GM23338 (cell line): ENCODE results near the gene BCL2L2. TPM values are rescaled to one million over a fixed set of nuclear protein-coding genes. Genes with fewer than 3 reads are reported as not detected.

Experiments used
- ATAC-seq: fragments of 200-7000 bp; cut with Tn5 transposase; 3 replicates; pipeline ENCODE4 v1.9.1; 2020
- DNase-seq: peaks from one replicate; pipeline ENCODE4 v3.0.0-alpha.2; 2015; ENCODE audit warnings: low spot score
- H2AFZ ChIP-seq: fragments of 200-600 bp; sonication (generic); 2 replicates; pipeline ENCODE4 v1.8.0; 2016; ENCODE audit warnings: antibody characterized with exemption, mild to moderate bottlenecking, moderate library complexity
- H3F3A ChIP-seq: fragments of 200-600 bp; sonication (generic); replicated peaks from 2 replicates; pipeline ENCODE4 v1.8.0; 2017; ENCODE audit warnings: antibody characterized with exemption, mixed run types, low read depth
- H3K27ac ChIP-seq: fragments of 200-600 bp; sonication (generic); 2 replicates; pipeline ENCODE4 v1.6.1; 2016; ENCODE audit warnings: low read depth
- H3K27me3 ChIP-seq: fragments of 200-600 bp; sonication (generic); 2 replicates; pipeline ENCODE4 v1.8.0; 2016; ENCODE audit warnings: mild to moderate bottlenecking, mixed run types, moderate library complexity; ENCODE audit not compliant: insufficient read depth
- H3K36me3 ChIP-seq: fragments of 200-600 bp; sonication (generic); 2 replicates; pipeline ENCODE4 v1.8.0; 2016; ENCODE audit warnings: mild to moderate bottlenecking; ENCODE audit not compliant: insufficient read depth
- H3K4me1 ChIP-seq: fragments of 200-600 bp; sonication (generic); 2 replicates; pipeline ENCODE4 v1.8.0; 2016; ENCODE audit warnings: mild to moderate bottlenecking, moderate library complexity; ENCODE audit not compliant: insufficient read depth
- H3K4me2 ChIP-seq: fragments of 200-600 bp; sonication (generic); 2 replicates; pipeline ENCODE4 v1.7.1; 2017; ENCODE audit warnings: mixed run types
- H3K4me3 ChIP-seq: fragments of 200-600 bp; sonication (generic); 2 replicates; pipeline ENCODE4 v1.6.1; 2016; ENCODE audit warnings: mixed run types
- H3K79me2 ChIP-seq: fragments of 200-600 bp; sonication (generic); replicated peaks from 2 replicates; pipeline ENCODE4 v1.8.0; 2017; ENCODE audit warnings: mild to moderate bottlenecking; ENCODE audit not compliant: insufficient read depth
- H3K9me2 ChIP-seq: fragments of 200-600 bp; sonication (generic); 2 replicates; pipeline ENCODE4 v1.8.0; 2017; ENCODE audit not compliant: insufficient read depth
- H4K20me1 ChIP-seq: fragments of 200-600 bp; sonication (generic); replicated peaks from 2 replicates; pipeline ENCODE4 v1.8.0; 2017; ENCODE audit warnings: mild to moderate bottlenecking; ENCODE audit not compliant: insufficient read depth
- H3K27ac Mint-ChIP-seq: 2 replicates; pipeline ENCODE4 v1.8.0; 2020; ENCODE audit warnings: inconsistent platforms, mild to moderate bottlenecking, moderate library complexity, mixed read lengths
- H3K27me3 Mint-ChIP-seq: 3 replicates; pipeline ENCODE4 v1.8.0; 2022; ENCODE audit warnings: low read depth, mild to moderate bottlenecking, moderate library complexity, mixed read lengths, inconsistent platforms; ENCODE audit not compliant: insufficient read depth, poor library complexity
- H3K36me3 Mint-ChIP-seq: 3 replicates; pipeline ENCODE4 v1.8.0; 2021; ENCODE audit warnings: low read depth, mild to moderate bottlenecking, inconsistent platforms, moderate library complexity, mixed read lengths
- H3K4me1 Mint-ChIP-seq: 3 replicates; pipeline ENCODE4 v1.8.0; 2020; ENCODE audit warnings: mild to moderate bottlenecking, inconsistent platforms, mixed read lengths
- H3K4me3 Mint-ChIP-seq: 3 replicates; pipeline ENCODE4 v1.8.0; 2021; ENCODE audit warnings: moderate library complexity, mild to moderate bottlenecking, inconsistent platforms, mixed read lengths
- H3K9me3 Mint-ChIP-seq: 3 replicates; pipeline ENCODE4 v1.8.0; 2020; ENCODE audit warnings: moderate library complexity, mild to moderate bottlenecking, inconsistent platforms, mixed read lengths
- CREB1 ChIP-seq: fragments of 250-450 bp; sonication (Bioruptor Pico); IDR thresholded peaks from 2 replicates; pipeline ENCODE4 v1.5.0; 2020; ENCODE audit warnings: low read depth, mild to moderate bottlenecking, moderate library complexity
- EZH2phosphoT487 ChIP-seq: fragments of 200-600 bp; sonication (generic); IDR thresholded peaks from one replicate; pipeline ENCODE4 v1.8.1; 2018; ENCODE audit warnings: antibody characterized with exemption; ENCODE audit not compliant: unreplicated experiment
- JUNB ChIP-seq: IDR thresholded peaks from one replicate; pipeline ENCODE4 v1.6.1; 2016; ENCODE audit warnings: antibody characterized with exemption; ENCODE audit not compliant: unreplicated experiment
- ZNF114 ChIP-seq: fragments of 250-450 bp; sonication (Bioruptor Pico); IDR thresholded peaks from 2 replicates; pipeline ENCODE4 v1.5.0; 2020; ENCODE audit warnings: mild to moderate bottlenecking, moderate library complexity
- ZNF331 ChIP-seq: fragments of 250-450 bp; sonication (Bioruptor Pico); IDR thresholded peaks from 2 replicates; pipeline ENCODE4 v1.5.0; 2020; ENCODE audit warnings: low read depth, mild to moderate bottlenecking, moderate library complexity
- polyA plus RNA-seq: library from polyadenylated mRNA; unstranded; fragments of >200 nt; fragmentation: Nextera tagmentation; extraction: Ambion mirVana; gene quantifications from 2 replicates; pipeline ENCODE4 v1.2.1, GENCODE V29; 2016
- total RNA-seq: library from RNA; depleted of rRNA; stranded (reverse); fragments of >200 nt; shearing (Covaris generic); gene quantifications from 2 replicates; pipeline ENCODE4 v1.2.3, GENCODE V29; 2014
- TF ChIP-seq, protein P1 (sequence below): fragments of 250-450 bp; sonication (Bioruptor Pico); IDR thresholded peaks from 2 replicates; pipeline ENCODE4 v1.5.0; 2020; ENCODE audit warnings: mild to moderate bottlenecking, moderate library complexity
- TF ChIP-seq, protein P2 (sequence below): IDR thresholded peaks from 2 replicates; pipeline ENCODE4 v1.6.1; 2016; ENCODE audit warnings: antibody characterized with exemption

BCL2L2 gene
- total and polyA plus RNA-seq, 2 experiments from 2014 or later = 3.5 to 12.3 TPM

DNA sequence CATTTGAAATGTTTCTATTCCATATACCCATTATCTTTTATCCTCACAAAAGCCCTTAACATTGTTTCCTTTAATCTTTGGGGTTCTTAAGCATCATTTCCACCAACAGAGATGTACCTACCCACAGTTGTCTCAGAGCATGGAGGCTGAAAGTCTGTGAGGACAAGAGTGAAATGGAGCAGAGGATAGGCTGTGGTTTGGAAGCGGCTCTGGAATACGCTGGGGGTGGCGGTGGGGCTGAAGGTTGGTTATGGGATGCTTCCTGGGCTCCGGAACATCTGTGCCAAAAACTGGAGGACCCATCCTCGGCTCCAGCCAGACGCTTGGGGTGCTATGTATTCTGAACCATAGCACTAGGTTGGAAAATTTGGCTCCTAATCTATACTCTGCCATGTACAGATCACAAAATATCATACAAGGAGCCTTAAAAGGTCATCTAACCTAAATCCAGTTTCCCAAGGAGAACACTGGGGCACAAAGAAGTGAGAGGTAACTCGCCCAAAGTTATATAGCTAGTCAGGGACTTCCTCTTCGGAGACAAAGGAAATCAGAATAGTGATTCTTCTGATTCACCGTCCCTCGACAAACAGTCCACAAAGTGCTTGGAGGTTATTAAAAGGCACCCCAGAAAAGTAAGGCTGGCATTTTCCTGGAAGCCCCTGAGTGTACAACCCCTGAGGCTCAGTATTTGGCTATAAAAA, 6.5 kb upstream of the BCL2L2 start (continued):
- TF ChIP-seq, protein P1, sequence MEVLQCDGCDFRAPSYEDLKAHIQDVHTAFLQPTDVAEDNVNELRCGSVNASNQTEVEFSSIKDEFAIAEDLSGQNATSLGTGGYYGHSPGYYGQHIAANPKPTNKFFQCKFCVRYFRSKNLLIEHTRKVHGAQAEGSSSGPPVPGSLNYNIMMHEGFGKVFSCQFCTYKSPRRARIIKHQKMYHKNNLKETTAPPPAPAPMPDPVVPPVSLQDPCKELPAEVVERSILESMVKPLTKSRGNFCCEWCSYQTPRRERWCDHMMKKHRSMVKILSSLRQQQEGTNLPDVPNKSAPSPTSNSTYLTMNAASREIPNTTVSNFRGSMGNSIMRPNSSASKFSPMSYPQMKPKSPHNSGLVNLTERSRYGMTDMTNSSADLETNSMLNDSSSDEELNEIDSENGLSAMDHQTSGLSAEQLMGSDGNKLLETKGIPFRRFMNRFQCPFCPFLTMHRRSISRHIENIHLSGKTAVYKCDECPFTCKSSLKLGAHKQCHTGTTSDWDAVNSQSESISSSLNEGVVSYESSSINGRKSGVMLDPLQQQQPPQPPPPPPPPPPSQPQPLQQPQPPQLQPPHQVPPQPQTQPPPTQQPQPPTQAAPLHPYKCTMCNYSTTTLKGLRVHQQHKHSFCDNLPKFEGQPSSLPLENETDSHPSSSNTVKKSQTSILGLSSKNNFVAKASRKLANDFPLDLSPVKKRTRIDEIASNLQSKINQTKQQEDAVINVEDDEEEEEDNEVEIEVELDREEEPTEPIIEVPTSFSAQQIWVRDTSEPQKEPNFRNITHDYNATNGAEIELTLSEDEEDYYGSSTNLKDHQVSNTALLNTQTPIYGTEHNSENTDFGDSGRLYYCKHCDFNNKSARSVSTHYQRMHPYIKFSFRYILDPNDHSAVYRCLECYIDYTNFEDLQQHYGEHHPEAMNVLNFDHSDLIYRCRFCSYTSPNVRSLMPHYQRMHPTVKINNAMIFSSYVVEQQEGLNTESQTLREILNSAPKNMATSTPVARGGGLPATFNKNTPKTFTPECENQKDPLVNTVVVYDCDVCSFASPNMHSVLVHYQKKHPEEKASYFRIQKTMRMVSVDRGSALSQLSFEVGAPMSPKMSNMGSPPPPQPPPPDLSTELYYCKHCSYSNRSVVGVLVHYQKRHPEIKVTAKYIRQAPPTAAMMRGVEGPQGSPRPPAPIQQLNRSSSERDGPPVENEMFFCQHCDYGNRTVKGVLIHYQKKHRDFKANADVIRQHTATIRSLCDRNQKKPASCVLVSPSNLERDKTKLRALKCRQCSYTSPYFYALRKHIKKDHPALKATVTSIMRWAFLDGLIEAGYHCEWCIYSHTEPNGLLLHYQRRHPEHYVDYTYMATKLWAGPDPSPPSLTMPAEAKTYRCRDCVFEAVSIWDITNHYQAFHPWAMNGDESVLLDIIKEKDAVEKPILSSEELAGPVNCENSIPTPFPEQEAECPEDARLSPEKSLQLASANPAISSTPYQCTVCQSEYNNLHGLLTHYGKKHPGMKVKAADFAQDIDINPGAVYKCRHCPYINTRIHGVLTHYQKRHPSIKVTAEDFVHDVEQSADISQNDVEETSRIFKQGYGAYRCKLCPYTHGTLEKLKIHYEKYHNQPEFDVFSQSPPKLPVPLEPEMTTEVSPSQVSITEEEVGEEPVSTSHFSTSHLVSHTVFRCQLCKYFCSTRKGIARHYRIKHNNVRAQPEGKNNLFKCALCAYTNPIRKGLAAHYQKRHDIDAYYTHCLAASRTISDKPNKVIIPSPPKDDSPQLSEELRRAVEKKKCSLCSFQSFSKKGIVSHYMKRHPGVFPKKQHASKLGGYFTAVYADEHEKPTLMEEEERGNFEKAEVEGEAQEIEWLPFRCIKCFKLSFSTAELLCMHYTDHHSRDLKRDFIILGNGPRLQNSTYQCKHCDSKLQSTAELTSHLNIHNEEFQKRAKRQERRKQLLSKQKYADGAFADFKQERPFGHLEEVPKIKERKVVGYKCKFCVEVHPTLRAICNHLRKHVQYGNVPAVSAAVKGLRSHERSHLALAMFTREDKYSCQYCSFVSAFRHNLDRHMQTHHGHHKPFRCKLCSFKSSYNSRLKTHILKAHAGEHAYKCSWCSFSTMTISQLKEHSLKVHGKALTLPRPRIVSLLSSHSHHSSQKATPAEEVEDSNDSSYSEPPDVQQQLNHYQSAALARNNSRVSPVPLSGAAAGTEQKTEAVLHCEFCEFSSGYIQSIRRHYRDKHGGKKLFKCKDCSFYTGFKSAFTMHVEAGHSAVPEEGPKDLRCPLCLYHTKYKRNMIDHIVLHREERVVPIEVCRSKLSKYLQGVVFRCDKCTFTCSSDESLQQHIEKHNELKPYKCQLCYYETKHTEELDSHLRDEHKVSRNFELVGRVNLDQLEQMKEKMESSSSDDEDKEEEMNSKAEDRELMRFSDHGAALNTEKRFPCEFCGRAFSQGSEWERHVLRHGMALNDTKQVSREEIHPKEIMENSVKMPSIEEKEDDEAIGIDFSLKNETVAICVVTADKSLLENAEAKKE (CRISPR knock-in tag) = no peak
- TF ChIP-seq ZNF331 (CRISPR knock-in tag) = no peak
- no peak for TF ChIP-seq JUNB
- TF ChIP-seq EZH2phosphoT487 = no peak
- TF ChIP-seq, protein P2, sequence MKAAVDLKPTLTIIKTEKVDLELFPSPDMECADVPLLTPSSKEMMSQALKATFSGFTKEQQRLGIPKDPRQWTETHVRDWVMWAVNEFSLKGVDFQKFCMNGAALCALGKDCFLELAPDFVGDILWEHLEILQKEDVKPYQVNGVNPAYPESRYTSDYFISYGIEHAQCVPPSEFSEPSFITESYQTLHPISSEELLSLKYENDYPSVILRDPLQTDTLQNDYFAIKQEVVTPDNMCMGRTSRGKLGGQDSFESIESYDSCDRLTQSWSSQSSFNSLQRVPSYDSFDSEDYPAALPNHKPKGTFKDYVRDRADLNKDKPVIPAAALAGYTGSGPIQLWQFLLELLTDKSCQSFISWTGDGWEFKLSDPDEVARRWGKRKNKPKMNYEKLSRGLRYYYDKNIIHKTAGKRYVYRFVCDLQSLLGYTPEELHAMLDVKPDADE = no peak
- TF ChIP-seq CREB1 (CRISPR knock-in tag) = no peak
- no peak for TF ChIP-seq ZNF114 (CRISPR knock-in tag)

DNA sequence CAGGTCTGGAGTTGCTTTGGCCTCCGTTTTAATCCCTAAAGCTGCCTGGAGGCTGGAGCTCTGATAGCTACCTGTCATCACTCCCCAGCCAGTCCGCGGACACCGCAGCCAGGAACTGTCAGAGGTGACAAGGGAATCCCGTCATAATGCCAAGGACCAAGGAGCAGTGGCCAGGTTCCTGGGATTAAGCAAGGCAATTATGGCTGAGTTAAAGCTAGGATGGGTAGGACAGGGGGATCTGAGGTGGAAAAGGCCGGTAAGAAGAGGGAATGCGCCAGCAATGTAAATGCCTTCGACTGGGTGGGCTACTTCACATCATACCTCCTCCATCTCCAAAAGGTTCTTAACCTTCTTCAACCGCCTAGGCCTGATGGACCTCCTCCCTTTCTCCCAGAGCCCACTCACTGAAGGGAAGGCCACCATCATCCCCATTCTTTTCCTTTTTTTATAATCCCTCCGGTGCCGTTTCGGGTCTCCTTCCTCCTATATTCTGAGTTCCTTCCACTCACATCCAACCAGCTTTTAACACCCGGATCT, 5.9 kb upstream of the BCL2L2 start:
- peaks cover 14% of the 10 kb centered on the region for H3K4me1 ChIP-seq
- peaks cover 8% of the 10 kb centered on the region for H4K20me1 ChIP-seq
- peaks cover 8% of the 10 kb centered on the region; the same call in 1 of the 2 replicates for H3F3A ChIP-seq
- no peaks in the 10 kb centered on the region for H3K9me2 ChIP-seq
- H3K36me3 Mint-ChIP-seq = no peaks in the 10 kb centered on the region
- H3K27ac Mint-ChIP-seq = no peak overlapping the region
- no peak overlapping the region for H2AFZ ChIP-seq
- peak overlapping the region; percentile 88 for H3K4me3 Mint-ChIP-seq
- peaks cover 78% of the 10 kb centered on the region for H3K27me3 ChIP-seq
- peak; percentile 12 for DNase-seq
- peaks cover 8% of the 10 kb centered on the region for H3K4me1 Mint-ChIP-seq
- peak overlapping the region; percentile 90 for H3K4me3 ChIP-seq
- peaks cover 61% of the 10 kb centered on the region for H3K27me3 Mint-ChIP-seq
- H3K27ac ChIP-seq = no peak overlapping the region
- H3K4me2 ChIP-seq = peak overlapping the region; percentile 90
- no peak for ATAC-seq
- no peaks in the 10 kb centered on the region; the same call in 2 of the 3 replicates for H3K9me3 Mint-ChIP-seq
- H3K36me3 ChIP-seq = no peaks in the 10 kb centered on the region
- H3K79me2 ChIP-seq = no peaks in the 10 kb centered on the region
- TF ChIP-seq, protein P1 (CRISPR knock-in tag) = no peak
- TF ChIP-seq CREB1 (CRISPR knock-in tag) (no peak), ZNF114 (CRISPR knock-in tag) (no peak)
